Measurements from ENCODE around the gene STRBP. TPM values are rescaled to one million over a fixed set of nuclear protein-coding genes. Genes with fewer than 3 reads are reported as not detected.

Gene STRBP
- total and polyA plus RNA-seq, 2 of the 8 experiments (the other 6 are each of a cell fraction or from before 2014, with no cell fraction given), result 29.7 to 105 TPM

- peak; percentile 30; the same call in 1 of the 2 replicates for TF ChIP-seq TBP (IDR thresholded peaks at IDR 0.05; ENCODE audit: low read depth, low read length)
- peak; percentile 82 for TF ChIP-seq USF2 (IDR thresholded peaks at IDR 0.05; ENCODE audit: low read length)
- peak; percentile 98 for TF ChIP-seq FOSL1 (IDR thresholded peaks at IDR 0.05; ENCODE audit: insufficient read depth, low read depth, low read length)
- peak; percentile 68 for TF ChIP-seq TAF1 (IDR thresholded peaks at IDR 0.05; ENCODE audit: low read depth, low read length)
- TF ChIP-seq SIX5 (IDR thresholded peaks at IDR 0.05; ENCODE audit: low read depth, low read length), result peak; percentile 36
- TF ChIP-seq SP4 (IDR thresholded peaks at IDR 0.05; ENCODE audit: low read length), result peak; percentile 97
- TF ChIP-seq EP300 (IDR thresholded peaks at IDR 0.05; ENCODE audit: borderline replicate concordance in 1 of 2, low read depth in 2 of 2, low read length in 2 of 2), result peak in 1 of 2 experiments; percentile 69; a peak in 1 of 3 replicates
- peak; percentile 79 for TF ChIP-seq BACH1 (IDR thresholded peaks at IDR 0.05; ENCODE audit: low read length)
- peak in 1 of 2 experiments; percentile 87; a peak in 1 of 4 replicates for TF ChIP-seq HDAC2 (IDR thresholded peaks at IDR 0.05; ENCODE audit: borderline replicate concordance in 1 of 2, low read depth in 2 of 2, low read length in 2 of 2)
- TF ChIP-seq TAF7 (optimal IDR thresholded peaks at IDR 0.05; ENCODE audit: borderline replicate concordance, low read depth, low read length), result peak; percentile 44
- peak; percentile 53; the same call in 1 of the 2 replicates for TF ChIP-seq RBBP5 (IDR thresholded peaks at IDR 0.05; ENCODE audit: borderline replicate concordance, low read depth, low read length)
- TF ChIP-seq KDM1A (IDR thresholded peaks at IDR 0.05; ENCODE audit: borderline replicate concordance, low read length), result peak; percentile 29; the same call in 1 of the 2 replicates
- peak; percentile 44; the same call in 1 of the 2 replicates for TF ChIP-seq TEAD4 (IDR thresholded peaks at IDR 0.05; ENCODE audit: low read depth, low read length)
- TF ChIP-seq CBX5 (IDR thresholded peaks at IDR 0.05; ENCODE audit: low read depth, low read length), result no peak
- peak in 1 of 2 experiments; percentile 27; a peak in 1 of 3 replicates for TF ChIP-seq POLR2A (IDR thresholded peaks at IDR 0.05; ENCODE audit: control extremely low read depth in 1 of 2, low read depth in 2 of 2, low read length in 2 of 2)
- 0 out of 4 replicates have a peak, but pooled peaks of 1 of the 3 experiments have one; percentile 2 for TF ChIP-seq CTCF (IDR thresholded peaks at IDR 0.05; ENCODE audit: control extremely low read depth in 1 of 3, insufficient read depth in 1 of 3, low read depth in 1 of 3, low read length in 3 of 3)
- TF ChIP-seq SIN3A (conservative IDR thresholded peaks at IDR 0.05 in 1 of 2, IDR thresholded peaks at IDR 0.05 in 1 of 2; ENCODE audit: low read depth in 1 of 2, low read length in 2 of 2), result no peak
- TF ChIP-seq KDM4A (IDR thresholded peaks at IDR 0.05; ENCODE audit: low read depth, low read length, severe bottlenecking), result peak; percentile 76
These were observed at the start of gene STRBP (continued) for GRCh38 chr9:123268465-123269259.

Data from H1 (cell line).